H9 (cell line): ENCODE measurements around the gene C1QTNF6. TPM values are rescaled to one million over a fixed set of nuclear protein-coding genes. Genes with fewer than 3 reads are reported as not detected.

Experiments
- DNase-seq: peaks from one replicate; pipeline ENCODE4 v3.0.0-alpha.2; 2017
- H2AFZ ChIP-seq: one replicate; pipeline ENCODE4 v1.6.1; 2013; ENCODE audit warnings: mild to moderate bottlenecking, low read length, control low read depth, moderate library complexity
- H2AK5ac ChIP-seq: 2 replicates; pipeline ENCODE4 v1.6.1; 2013; ENCODE audit warnings: low read length, control low read depth, mixed read lengths; ENCODE audit not compliant: insufficient read length
- H2BK120ac ChIP-seq: one replicate; pipeline ENCODE4 v1.6.1; 2013; ENCODE audit warnings: low read depth, mild to moderate bottlenecking, low read length, control low read depth, inconsistent platforms; ENCODE audit not compliant: poor library complexity, severe bottlenecking
- H2BK12ac ChIP-seq: 2 replicates; pipeline ENCODE4 v1.6.1; 2013; ENCODE audit warnings: low read length, control low read depth, mixed read lengths, low read depth; ENCODE audit not compliant: insufficient read length
- H2BK15ac ChIP-seq: 2 replicates; pipeline ENCODE4 v1.6.1; 2013; ENCODE audit warnings: low read depth, low read length, control low read depth
- H2BK20ac ChIP-seq: one replicate; pipeline ENCODE4 v1.6.1; 2013; ENCODE audit warnings: low read depth, mild to moderate bottlenecking, low read length, control low read depth, inconsistent platforms; ENCODE audit not compliant: poor library complexity, severe bottlenecking
- H2BK5ac ChIP-seq: 2 replicates; pipeline ENCODE4 v1.6.1; 2013; ENCODE audit warnings: low read length, control low read depth, mixed read lengths; ENCODE audit not compliant: insufficient read length
- H3K14ac ChIP-seq: 2 replicates; pipeline ENCODE4 v1.6.1; 2013; ENCODE audit warnings: low read length, control low read depth; ENCODE audit not compliant: insufficient read depth
- H3K18ac ChIP-seq: 2 replicates; pipeline ENCODE4 v1.6.1; 2013; ENCODE audit warnings: low read depth, mild to moderate bottlenecking, mixed read lengths, low read length, control low read depth; ENCODE audit not compliant: insufficient read length
- H3K23ac ChIP-seq: 2 replicates; pipeline ENCODE4 v1.6.1; 2013; ENCODE audit warnings: low read length, control low read depth, mixed read lengths, low read depth; ENCODE audit not compliant: insufficient read length
- H3K23me2 ChIP-seq: 2 replicates; pipeline ENCODE4 v1.6.1; 2013; ENCODE audit warnings: low read depth, mild to moderate bottlenecking, mixed read lengths, low read length, control low read depth; ENCODE audit not compliant: insufficient read length, poor library complexity, severe bottlenecking
- H3K27ac ChIP-seq: 2 replicates; pipeline ENCODE4 v1.5.1; 2013; ENCODE audit warnings: low read length, control low read depth, mixed read lengths, low read depth; ENCODE audit not compliant: insufficient read length
- H3K27me3 ChIP-seq: 2 replicates; pipeline ENCODE4 v1.6.1; 2013; ENCODE audit warnings: low read length, control low read depth, inconsistent platforms; ENCODE audit not compliant: insufficient read depth
- H3K4ac ChIP-seq: 2 replicates; pipeline ENCODE4 v1.6.1; 2013; ENCODE audit warnings: low read depth, mild to moderate bottlenecking, control low read depth, inconsistent platforms, low read length, moderate library complexity
- H3K4me1 ChIP-seq: 2 replicates; pipeline ENCODE4 v1.6.1; 2013; ENCODE audit warnings: low read length, control low read depth, inconsistent platforms; ENCODE audit not compliant: insufficient read depth
- H3K4me2 ChIP-seq: 2 replicates; pipeline ENCODE4 v1.6.1; 2013; ENCODE audit warnings: low read length, control low read depth, mixed read lengths; ENCODE audit not compliant: insufficient read length, insufficient read depth
- H3K56ac ChIP-seq: 2 replicates; pipeline ENCODE4 v1.6.1; 2013; ENCODE audit warnings: low read depth, mild to moderate bottlenecking, mixed read lengths, low read length, control low read depth; ENCODE audit not compliant: insufficient read length
- H3K79me1 ChIP-seq: 2 replicates; pipeline ENCODE4 v1.6.1; 2013; ENCODE audit warnings: low read depth, mild to moderate bottlenecking, moderate library complexity, low read length, control low read depth, inconsistent platforms; ENCODE audit not compliant: insufficient read depth, poor library complexity, severe bottlenecking
- H3K79me2 ChIP-seq: 2 replicates; pipeline ENCODE4 v1.6.1; 2013; ENCODE audit warnings: low read length, control low read depth, inconsistent platforms; ENCODE audit not compliant: insufficient read depth
- H3K9ac ChIP-seq: 2 replicates; pipeline ENCODE4 v1.6.1; 2013; ENCODE audit warnings: low read length, control low read depth, mixed read lengths; ENCODE audit not compliant: insufficient read length; ENCODE audit errors: extremely low read depth
- H3K9me3 ChIP-seq: one replicate; pipeline ENCODE4 v1.6.1; 2013; ENCODE audit warnings: low read depth, low read length, inconsistent platforms; ENCODE audit not compliant: control insufficient read depth
- H3T11ph ChIP-seq: one replicate; pipeline ENCODE4 v1.6.1; 2013; ENCODE audit warnings: mild to moderate bottlenecking, low read length, control low read depth, inconsistent platforms
- H4K20me1 ChIP-seq: one replicate; pipeline ENCODE4 v1.6.1; 2013; ENCODE audit not compliant: control insufficient read depth, insufficient read length, insufficient read depth
- H4K5ac ChIP-seq: 2 replicates; pipeline ENCODE4 v1.6.1; 2013; ENCODE audit warnings: low read depth, mild to moderate bottlenecking, mixed read lengths, low read length, control low read depth; ENCODE audit not compliant: insufficient read length
- H4K8ac ChIP-seq: replicated peaks from 2 replicates; pipeline ENCODE4 v1.6.1; 2013; ENCODE audit warnings: low read length, control low read depth, mixed read lengths, low read depth; ENCODE audit not compliant: insufficient read length
- H4K91ac ChIP-seq: 2 replicates; pipeline ENCODE4 v1.6.1; 2013; ENCODE audit warnings: low read depth, mild to moderate bottlenecking, moderate library complexity, mixed read lengths, low read length, control low read depth; ENCODE audit not compliant: insufficient read length
- H3K27ac Mint-ChIP-seq, 3 experiments: 2 replicates in 2 of 3; 3 replicates in 1 of 3; pipeline ENCODE4 v1.8.0; 2020 to 2021; ENCODE audit warnings: mixed read lengths in 3 of 3, mild to moderate bottlenecking in 1 of 3, moderate library complexity in 1 of 3
- H3K27me3 Mint-ChIP-seq: 2 replicates; pipeline ENCODE4 v1.8.0; 2021; ENCODE audit warnings: low read depth, mild to moderate bottlenecking, moderate library complexity, mixed read lengths
- H3K36me3 Mint-ChIP-seq, 3 experiments: 2 replicates in 2 of 3; 3 replicates in 1 of 3; pipeline ENCODE4 v1.8.0; 2020 to 2021; ENCODE audit warnings: low read depth in 3 of 3, mixed read lengths in 3 of 3; ENCODE audit not compliant: insufficient read depth in 1 of 3
- H3K4me1 Mint-ChIP-seq, 2 experiments: 2 replicates each; pipeline ENCODE4 v1.8.0; 2020; ENCODE audit warnings: mixed read lengths in 2 of 2
- H3K4me3 Mint-ChIP-seq, 2 experiments: 2 replicates in 1 of 2; 3 replicates in 1 of 2; pipeline ENCODE4 v1.8.0; 2020 to 2021; ENCODE audit warnings: mild to moderate bottlenecking in 2 of 2, mixed read lengths in 2 of 2, moderate library complexity in 1 of 2
- H3K9me3 Mint-ChIP-seq, 2 experiments: 2 replicates in 1 of 2; 3 replicates in 1 of 2; pipeline ENCODE4 v1.8.0; 2020; ENCODE audit warnings: mild to moderate bottlenecking in 2 of 2, mixed read lengths in 2 of 2, moderate library complexity in 1 of 2
- CTCF ChIP-seq: fragments of 200-600 bp; sonication (generic); conservative IDR thresholded peaks from 3 replicates; pipeline ENCODE4 v1.8.0; 2021; ENCODE audit warnings: antibody characterized with exemption, mild to moderate bottlenecking
- WGBS: extraction: QIAGEN DNeasy Blood & Tissue Kit; methylation state at CpG from one replicate; pipeline ENCODE4 v1.1.7; 2013; ENCODE audit warnings: missing lambda C conversion rate, low lambda C conversion rate, mixed read lengths; ENCODE audit not compliant: insufficient read length; ENCODE audit errors: extremely low coverage; 5-methylcytosine and 5-hydroxymethylcytosine counted together
- total RNA-seq: library from RNA; stranded (reverse); gene quantifications from 2 replicates; pipeline ENCODE4 v1.2.1, GENCODE V29; 2021

C1QTNF6 gene
- total RNA-seq, 1 experiment from 2014 or later: 5.0 TPM

DNA sequence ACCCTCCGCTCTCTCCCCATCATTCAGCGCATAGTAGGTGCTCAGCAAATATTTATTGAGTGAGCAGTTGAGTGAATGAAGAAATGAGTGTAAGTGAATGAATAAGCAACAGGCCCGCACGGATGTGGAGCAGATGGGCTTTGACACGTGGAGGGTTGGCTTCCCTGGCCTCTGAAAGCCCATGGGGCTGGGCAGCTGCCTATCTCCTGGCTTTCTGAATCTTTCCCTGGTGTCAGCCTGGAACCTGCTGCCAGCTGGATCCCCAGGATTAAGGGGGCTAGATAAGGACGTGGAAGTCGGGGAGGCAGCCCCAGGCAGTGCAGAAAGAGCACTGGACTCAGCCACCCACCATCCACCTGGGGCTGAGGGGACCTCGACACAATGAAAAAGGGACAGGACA, 50.9 kb downstream of the C1QTNF6 start:
- Histone ChIP-seq H3K4me2 (no peak overlapping the region), H4K91ac (no peak overlapping the region), H2AK5ac (no peak overlapping the region), H2BK120ac (no peak overlapping the region), H2BK15ac (no peak overlapping the region), H3K27ac (no peak overlapping the region), H3K4me1 (no peaks in the 10 kb centered on the region), H3K27me3 (no peaks in the 10 kb centered on the region), H3K79me2 (no peaks in the 10 kb centered on the region), H3K23ac (no peak overlapping the region), H2BK20ac (no peak overlapping the region), H4K8ac (no peak overlapping the region), H2BK12ac (no peak overlapping the region), H4K20me1 (no peaks in the 10 kb centered on the region), H3K79me1 (no peaks in the 10 kb centered on the region), H2BK5ac (no peak overlapping the region), H3K14ac (no peak overlapping the region), H2AFZ (no peak overlapping the region), H3K18ac (no peak overlapping the region), H3K23me2 (no peaks in the 10 kb centered on the region), H3T11ph (no peak overlapping the region), H4K5ac (no peak overlapping the region), H3K9ac (no peak overlapping the region), H3K9me3 (no peaks in the 10 kb centered on the region), H3K56ac (no peak overlapping the region), H3K4ac (no peak overlapping the region)
- no CpG with 5 or more reads among the region's 8 CpGs for WGBS
- Mint-ChIP-seq H3K27me3 (peaks cover 20% of the 10 kb centered on the region), H3K36me3 (peaks cover 0 to 2% (median 0%) of the 10 kb centered on the region in 3 experiments; a peak in 2 of 7 replicates), H3K4me3 (no peak overlapping the region), H3K27ac (no peak overlapping the region; a peak in 1 of 7 replicates), H3K9me3 (0 out of 5 replicates have a peak, but pooled peaks cover 0 to 2% of the 10 kb centered on the region in 2 experiments), H3K4me1 (peaks cover 0 to 5% of the 10 kb centered on the region in 2 experiments; a peak in 2 of 4 replicates)
- no peak for TF ChIP-seq CTCF
- no peak for DNase-seq
